Neutrophil (primary cell): Measurements from ENCODE around the gene ALS2.

Experiments used
- H3K27ac ChIP-seq: fragments of 200-600 bp; sonication (generic); 2 replicates; pipeline ENCODE4 v1.5.1; 2016; ENCODE audit warnings: mild to moderate bottlenecking, moderate library complexity
- H3K27me3 ChIP-seq: fragments of 200-600 bp; sonication (generic); 2 replicates; pipeline ENCODE4 v1.6.0; 2016; ENCODE audit warnings: mild to moderate bottlenecking
- H3K36me3 ChIP-seq: fragments of 200-600 bp; sonication (generic); 2 replicates; pipeline ENCODE4 v1.5.1; 2017
- H3K4me1 ChIP-seq, 2 experiments: fragments of 200-600 bp in 1 of 2; sonication (generic) in 1 of 2; 1 replicate in 1 of 2; 2 replicates in 1 of 2; pipeline versions ENCODE4 v1.5.1 to v1.6.1; 2013 to 2016; ENCODE audit warnings: low read depth in 1 of 2, low read length in 1 of 2, mild to moderate bottlenecking in 1 of 2, moderate library complexity in 1 of 2; ENCODE audit not compliant: control insufficient read depth in 1 of 2, insufficient read depth in 1 of 2
- H3K4me3 ChIP-seq, 2 experiments: fragments of 200-600 bp in 1 of 2; sonication (generic) in 1 of 2; 1 replicate in 1 of 2; 2 replicates in 1 of 2; pipeline ENCODE4 v1.5.1; 2013 to 2016; ENCODE audit warnings: low read depth in 1 of 2, low read length in 1 of 2, mild to moderate bottlenecking in 1 of 2, moderate library complexity in 1 of 2
- H3K9me3 ChIP-seq: fragments of 200-600 bp; sonication (generic); 2 replicates; pipeline ENCODE4 v1.5.1; 2016
- CTCF ChIP-seq: fragments of 200-600 bp; sonication (generic); IDR thresholded peaks from 2 replicates; pipeline ENCODE4 v1.5.1; 2016; ENCODE audit warnings: antibody characterized with exemption

ALS2 gene

GRCh38 chr2:201730651-201731285 is 50.0 kb downstream of the ALS2 start:
- Histone ChIP-seq H3K27me3 (no peaks in the 10 kb centered on the region), H3K4me3 (no peak overlapping the region), H3K4me1 (no peaks in the 10 kb centered on the region), H3K27ac (no peak overlapping the region), H3K36me3 (peaks cover 23% of the 10 kb centered on the region), H3K9me3 (no peaks in the 10 kb centered on the region)
- no peak for TF ChIP-seq CTCF

GRCh38 chr2:201715459-201715858 is 65.3 kb downstream of the ALS2 start:
- Histone ChIP-seq H3K27ac (no peak overlapping the region), H3K9me3 (no peaks in the 10 kb centered on the region), H3K36me3 (no peaks in the 10 kb centered on the region), H3K27me3 (no peaks in the 10 kb centered on the region), H3K4me1 (peaks cover 0 to 7% of the 10 kb centered on the region in 2 experiments), H3K4me3 (no peak overlapping the region)
- no peak for TF ChIP-seq CTCF

- Histone ChIP-seq H3K9me3 (no peaks in the 10 kb centered on the region), H3K4me1 (peaks cover 0 to 7% of the 10 kb centered on the region in 2 experiments), H3K4me3 (no peak overlapping the region), H3K36me3 (peaks cover 4% of the 10 kb centered on the region), H3K27ac (no peak overlapping the region), H3K27me3 (no peaks in the 10 kb centered on the region)
- no peak for TF ChIP-seq CTCF
Observed at GRCh38 chr2:201712726-201713125, 68.0 kb downstream of the ALS2 start.

- peaks cover 15% of the 10 kb centered on the region for H3K36me3 ChIP-seq
- H3K27ac ChIP-seq, result no peak overlapping the region
- H3K27me3 ChIP-seq, result no peaks in the 10 kb centered on the region
- H3K4me1 ChIP-seq, result peaks cover 0 to under 1% of the 10 kb centered on the region in 2 experiments
- no peak for TF ChIP-seq CTCF
- no peaks in the 10 kb centered on the region for H3K9me3 ChIP-seq
- no peak overlapping the region for H3K4me3 ChIP-seq
Observed at GRCh38 chr2:201709747-201710146, 71.0 kb downstream of the ALS2 start.

- H3K36me3 ChIP-seq, result peaks cover 22% of the 10 kb centered on the region
- H3K27ac ChIP-seq, result no peak overlapping the region
- no peaks in the 10 kb centered on the region for H3K4me1 ChIP-seq
- no peak overlapping the region for H3K4me3 ChIP-seq
- no peaks in the 10 kb centered on the region for H3K27me3 ChIP-seq
- no peak for TF ChIP-seq CTCF
- H3K9me3 ChIP-seq, result no peaks in the 10 kb centered on the region
Observed at GRCh38 chr2:201709049-201709448, 71.7 kb downstream of the ALS2 start.
